Immature natural killer cell (primary cell): ENCODE measurements around the gene DNASE1L3. TPM values are rescaled to one million over a fixed set of nuclear protein-coding genes. Genes with fewer than 3 reads are reported as not detected.

Experiments
- DNase-seq, 3 donors: peaks; one replicate each; pipeline ENCODE4 v3.0.0; 2022; ENCODE audit warnings: mixed read lengths in 1 of 3
- H3K27ac Mint-ChIP-seq, 6 donors: one replicate each; pipeline ENCODE4 v1.8.0; 2020; ENCODE audit warnings: mixed read lengths in 6 of 6, mild to moderate bottlenecking in 5 of 6, inconsistent platforms in 4 of 6, moderate library complexity in 3 of 6
- H3K27me3 Mint-ChIP-seq, 3 donors: one replicate each; pipeline ENCODE4 v1.8.0; 2020 to 2021; ENCODE audit warnings: low read depth in 3 of 3, mild to moderate bottlenecking in 3 of 3, mixed read lengths in 3 of 3, moderate library complexity in 3 of 3, inconsistent platforms in 1 of 3
- H3K36me3 Mint-ChIP-seq, 3 donors: one replicate each; pipeline ENCODE4 v1.8.0; 2020; ENCODE audit warnings: mixed read lengths in 3 of 3, inconsistent platforms in 2 of 3, mild to moderate bottlenecking in 2 of 3
- H3K4me1 Mint-ChIP-seq, 2 donors: one replicate each; pipeline ENCODE4 v1.8.0; 2020; ENCODE audit warnings: inconsistent platforms in 2 of 2, mild to moderate bottlenecking in 2 of 2, mixed read lengths in 2 of 2, moderate library complexity in 1 of 2
- H3K4me3 Mint-ChIP-seq, 5 donors: one replicate each; pipeline ENCODE4 v1.8.0; 2020; ENCODE audit warnings: mild to moderate bottlenecking in 5 of 5, mixed read lengths in 5 of 5, inconsistent platforms in 3 of 5, moderate library complexity in 3 of 5
- H3K9me3 Mint-ChIP-seq, 6 donors: one replicate each; pipeline ENCODE4 v1.8.0; 2020; ENCODE audit warnings: mild to moderate bottlenecking in 6 of 6, mixed read lengths in 6 of 6, inconsistent platforms in 4 of 6, moderate library complexity in 3 of 6
- polyA plus RNA-seq, 3 donors: library from polyadenylated mRNA; unstranded; fragments of 300-500 nt; fragmentation: Illumina TruSeq; gene quantifications; one replicate each; pipeline ENCODE4 v1.2.3, GENCODE V29; 2021

DNASE1L3 gene
- polyA plus RNA-seq, 3 donors from 2014 or later: 0.40 to 1.7 TPM; not detected in 1

GRCh38 chr3:58161435-58162398 lies 49.1 kb downstream of the DNASE1L3 start:
- Mint-ChIP-seq H3K9me3 (peaks cover 0 to 2% (median 0%) of the 10 kb centered on the region in 6 donors), H3K4me3 (no peak overlapping the region), H3K36me3 (peaks cover 6 to 26% (median 10%) of the 10 kb centered on the region in 3 donors), H3K27ac (no peak overlapping the region), H3K27me3 (peaks cover 0 to 2% (median 0%) of the 10 kb centered on the region in 3 donors), H3K4me1 (no peaks in the 10 kb centered on the region)
- DNase-seq: no peak

GRCh38 chr3:58160399-58160798 lies 50.4 kb downstream of the DNASE1L3 start:
- Mint-ChIP-seq H3K36me3 (peaks cover 6 to 26% (median 10%) of the 10 kb centered on the region in 3 donors), H3K4me1 (no peaks in the 10 kb centered on the region), H3K27me3 (peaks cover 0 to 2% (median 0%) of the 10 kb centered on the region in 3 donors), H3K9me3 (peaks cover 0 to 2% (median 0%) of the 10 kb centered on the region in 6 donors), H3K27ac (no peak overlapping the region), H3K4me3 (no peak overlapping the region)
- no peak for DNase-seq

- H3K36me3 Mint-ChIP-seq: peaks cover 3 to 20% (median 10%) of the 10 kb centered on the region in 3 donors
- peaks cover 0 to 2% (median 0%) of the 10 kb centered on the region in 6 donors for H3K9me3 Mint-ChIP-seq
- H3K27me3 Mint-ChIP-seq: peaks cover 0 to 2% (median 0%) of the 10 kb centered on the region in 3 donors
- DNase-seq: no peak
- H3K27ac Mint-ChIP-seq: no peak overlapping the region
- no peak overlapping the region for H3K4me3 Mint-ChIP-seq
- no peaks in the 10 kb centered on the region for H3K4me1 Mint-ChIP-seq
Observed at GRCh38 chr3:58158442-58159153, 52.2 kb downstream of the DNASE1L3 start.

- Mint-ChIP-seq H3K27ac (no peak overlapping the region), H3K9me3 (peaks cover 0 to 2% (median 0%) of the 10 kb centered on the region in 6 donors), H3K4me3 (no peak overlapping the region), H3K36me3 (peaks cover 3 to 17% (median 10%) of the 10 kb centered on the region in 3 donors), H3K4me1 (no peaks in the 10 kb centered on the region), H3K27me3 (peaks cover 0 to 2% (median 0%) of the 10 kb centered on the region in 3 donors)
- no peak for DNase-seq
Observed at GRCh38 chr3:58157700-58158099, 53.1 kb downstream of the DNASE1L3 start.

- DNase-seq: no peak
- no peak overlapping the region for H3K27ac Mint-ChIP-seq
- H3K4me1 Mint-ChIP-seq: no peaks in the 10 kb centered on the region
- H3K4me3 Mint-ChIP-seq: no peak overlapping the region
- peaks cover 8 to 14% (median 11%) of the 10 kb centered on the region in 3 donors for H3K36me3 Mint-ChIP-seq
- H3K9me3 Mint-ChIP-seq: no peaks in the 10 kb centered on the region
- H3K27me3 Mint-ChIP-seq: peaks cover 0 to 2% (median 0%) of the 10 kb centered on the region in 3 donors
Observed at GRCh38 chr3:58155838-58156237, 54.9 kb downstream of the DNASE1L3 start.

GRCh38 chr3:58154626-58155449 lies 55.9 kb downstream of the DNASE1L3 start:
- H3K36me3 Mint-ChIP-seq: peaks cover 8 to 14% (median 10%) of the 10 kb centered on the region in 3 donors
- no peaks in the 10 kb centered on the region for H3K27me3 Mint-ChIP-seq
- DNase-seq: no peak
- H3K4me3 Mint-ChIP-seq: no peak overlapping the region
- no peaks in the 10 kb centered on the region for H3K4me1 Mint-ChIP-seq
- no peaks in the 10 kb centered on the region for H3K9me3 Mint-ChIP-seq
- no peak overlapping the region for H3K27ac Mint-ChIP-seq

GRCh38 chr3:58153371-58153770 lies 57.4 kb downstream of the DNASE1L3 start:
- DNase-seq: no peak
- Mint-ChIP-seq H3K4me3 (no peak overlapping the region), H3K27me3 (peaks cover 0 to 3% (median 0%) of the 10 kb centered on the region in 3 donors), H3K36me3 (peaks cover 8 to 20% (median 13%) of the 10 kb centered on the region in 3 donors), H3K9me3 (no peaks in the 10 kb centered on the region), H3K27ac (no peak overlapping the region), H3K4me1 (no peaks in the 10 kb centered on the region)

GRCh38 chr3:58152225-58153015 lies 58.4 kb downstream of the DNASE1L3 start:
- Mint-ChIP-seq H3K27me3 (peaks cover 0 to 3% (median 0%) of the 10 kb centered on the region in 3 donors), H3K9me3 (no peaks in the 10 kb centered on the region), H3K27ac (no peak overlapping the region), H3K4me3 (no peak overlapping the region), H3K36me3 (peaks cover 5 to 24% (median 8%) of the 10 kb centered on the region in 3 donors), H3K4me1 (no peaks in the 10 kb centered on the region)
- DNase-seq: no peak

GRCh38 chr3:58151637-58152036 lies 59.1 kb downstream of the DNASE1L3 start:
- peaks cover 5 to 24% (median 8%) of the 10 kb centered on the region in 3 donors for H3K36me3 Mint-ChIP-seq
- no peak for DNase-seq
- H3K4me3 Mint-ChIP-seq: no peak overlapping the region
- peaks cover 0 to 3% (median 0%) of the 10 kb centered on the region in 3 donors for H3K27me3 Mint-ChIP-seq
- H3K9me3 Mint-ChIP-seq: no peaks in the 10 kb centered on the region
- H3K4me1 Mint-ChIP-seq: no peaks in the 10 kb centered on the region
- H3K27ac Mint-ChIP-seq: no peak overlapping the region

- Mint-ChIP-seq H3K36me3 (peaks cover 5 to 24% (median 8%) of the 10 kb centered on the region in 3 donors), H3K27me3 (peaks cover 0 to 3% (median 0%) of the 10 kb centered on the region in 3 donors), H3K4me3 (no peak overlapping the region), H3K27ac (no peak overlapping the region), H3K9me3 (no peaks in the 10 kb centered on the region), H3K4me1 (no peaks in the 10 kb centered on the region)
- DNase-seq: no peak
Observed at GRCh38 chr3:58150810-58151199, 60.0 kb downstream of the DNASE1L3 start.

- Mint-ChIP-seq H3K4me3 (no peak overlapping the region), H3K4me1 (no peaks in the 10 kb centered on the region), H3K9me3 (no peaks in the 10 kb centered on the region), H3K27ac (no peak overlapping the region), H3K27me3 (peaks cover 0 to 3% (median 0%) of the 10 kb centered on the region in 3 donors), H3K36me3 (peaks cover 5 to 24% (median 8%) of the 10 kb centered on the region in 3 donors)
- no peak for DNase-seq
Observed at GRCh38 chr3:58150130-58150809, 60.5 kb downstream of the DNASE1L3 start.

GRCh38 chr3:58148049-58148448 lies 62.7 kb downstream of the DNASE1L3 start:
- H3K36me3 Mint-ChIP-seq: peaks cover 5 to 34% (median 8%) of the 10 kb centered on the region in 3 donors

More at GRCh38 chr3:58148049-58148448, 62.7 kb downstream of the DNASE1L3 start:
- Mint-ChIP-seq H3K27ac (no peak overlapping the region), H3K4me1 (no peaks in the 10 kb centered on the region), H3K27me3 (peaks cover 0 to 3% (median 0%) of the 10 kb centered on the region in 3 donors), H3K9me3 (no peaks in the 10 kb centered on the region), H3K4me3 (no peak overlapping the region)
- no peak for DNase-seq
